ENCODE data around the gene FOXF2.

- TF ChIP-seq POLR2AphosphoS5 (IDR thresholded peaks at IDR 0.05; ENCODE audit: low read depth, low read length): no peak
- TF ChIP-seq REST (IDR thresholded peaks at IDR 0.05; ENCODE audit: borderline replicate concordance in 1 of 2, low read depth in 1 of 2, low read length in 2 of 2): no peak
- TF ChIP-seq TFE3 (CRISPR knock-in tag; IDR thresholded peaks at IDR 0.05): no peak
- TF ChIP-seq HDAC2 (CRISPR knock-in tag; IDR thresholded peaks at IDR 0.05): no peak
- TF ChIP-seq NFATC3 (CRISPR knock-in tag; IDR thresholded peaks at IDR 0.05): no peak
- TF ChIP-seq USF2 (IDR thresholded peaks at IDR 0.05; ENCODE audit: low read depth, low read length): no peak
- TF ChIP-seq USF2 (CRISPR knock-in tag; IDR thresholded peaks at IDR 0.05; ENCODE audit: borderline replicate concordance): no peak
- no peak for TF ChIP-seq ZNF773 (CRISPR knock-in tag; IDR thresholded peaks at IDR 0.05; ENCODE audit: borderline replicate concordance)
- TF ChIP-seq KLF16 (CRISPR knock-in tag; IDR thresholded peaks at IDR 0.05): no peak
- TF ChIP-seq THYN1 (CRISPR knock-in tag; IDR thresholded peaks at IDR 0.05; ENCODE audit: borderline replicate concordance, low read depth): no peak
Measured at GRCh38 chr6:1406306-1407072, 17.1 kb downstream of the FOXF2 start.

All from HepG2 (cell line).